Midbrain (tissue), 1 donor: ENCODE data around the gene RNASE3.
"Not testable (repeated sequence)": the region's sequence is repeated elsewhere in the genome, so short reads cannot be mapped to it uniquely, and the experiment has no call there.

ENCODE experiments used
- DNase-seq: peaks from one replicate; lab custom pipeline; 2025; lab: John Stamatoyannopoulos, UW

Gene RNASE3

DNA sequence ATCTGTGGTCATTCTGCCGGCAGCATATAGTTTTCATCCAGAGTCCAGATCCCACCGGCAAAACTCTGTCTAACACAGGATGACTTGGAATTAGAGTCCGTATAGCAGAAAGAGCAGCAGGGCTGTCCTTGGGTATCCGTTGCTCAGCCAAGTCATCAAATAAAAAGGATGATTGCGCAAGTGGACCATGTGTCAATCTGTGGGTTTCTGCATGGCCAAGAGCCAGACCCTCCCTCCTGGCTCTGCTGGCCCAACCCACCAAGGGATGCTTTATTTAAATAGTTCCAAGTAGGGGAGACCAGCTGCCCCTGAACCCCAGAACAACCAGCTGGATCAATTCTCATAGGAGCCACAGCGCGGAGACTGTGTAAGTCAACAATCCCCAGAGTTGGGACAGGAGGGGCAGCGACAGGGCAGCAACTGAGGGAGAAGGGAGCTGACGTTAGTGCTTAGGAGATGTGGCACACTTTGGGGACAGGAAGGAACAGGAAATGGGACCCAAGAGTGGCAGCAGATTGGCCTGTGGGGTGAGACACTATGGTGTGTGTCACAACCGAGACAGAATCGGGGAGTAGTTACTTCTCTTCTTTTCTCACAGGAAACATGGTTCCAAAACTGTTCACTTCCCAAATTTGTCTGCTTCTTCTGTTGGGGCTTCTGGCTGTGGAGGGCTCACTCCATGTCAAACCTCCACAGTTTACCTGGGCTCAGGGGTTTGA is 28.0 kb downstream of the RNASE3 start:
- not testable (repeated sequence) for DNase-seq

DNA sequence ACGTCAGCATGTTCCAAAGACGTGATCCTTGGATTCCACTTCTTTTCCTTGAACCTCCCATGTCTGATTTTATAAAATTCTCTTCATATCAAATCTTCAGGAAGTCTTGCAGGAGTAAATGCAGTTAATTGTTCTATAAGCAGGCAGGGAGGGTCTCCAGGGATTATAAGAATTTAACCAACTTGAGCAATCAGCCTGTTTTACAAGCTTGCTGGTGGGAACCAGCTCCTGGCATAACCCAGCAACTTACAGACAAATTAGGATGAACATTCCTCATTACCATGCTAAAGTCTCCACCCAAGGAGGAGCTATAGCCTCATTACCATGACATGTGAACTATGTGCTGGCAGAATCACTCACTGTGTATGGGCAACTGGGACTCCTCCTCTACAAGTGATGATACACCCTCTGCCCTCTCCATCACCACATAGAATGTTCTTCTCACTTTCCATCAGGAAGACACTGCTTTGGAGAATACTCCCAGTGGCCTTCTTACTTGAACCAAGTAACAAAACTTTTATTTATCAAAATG is 32.6 kb downstream of the RNASE3 start:
- DNase-seq, result not testable (repeated sequence)

DNA sequence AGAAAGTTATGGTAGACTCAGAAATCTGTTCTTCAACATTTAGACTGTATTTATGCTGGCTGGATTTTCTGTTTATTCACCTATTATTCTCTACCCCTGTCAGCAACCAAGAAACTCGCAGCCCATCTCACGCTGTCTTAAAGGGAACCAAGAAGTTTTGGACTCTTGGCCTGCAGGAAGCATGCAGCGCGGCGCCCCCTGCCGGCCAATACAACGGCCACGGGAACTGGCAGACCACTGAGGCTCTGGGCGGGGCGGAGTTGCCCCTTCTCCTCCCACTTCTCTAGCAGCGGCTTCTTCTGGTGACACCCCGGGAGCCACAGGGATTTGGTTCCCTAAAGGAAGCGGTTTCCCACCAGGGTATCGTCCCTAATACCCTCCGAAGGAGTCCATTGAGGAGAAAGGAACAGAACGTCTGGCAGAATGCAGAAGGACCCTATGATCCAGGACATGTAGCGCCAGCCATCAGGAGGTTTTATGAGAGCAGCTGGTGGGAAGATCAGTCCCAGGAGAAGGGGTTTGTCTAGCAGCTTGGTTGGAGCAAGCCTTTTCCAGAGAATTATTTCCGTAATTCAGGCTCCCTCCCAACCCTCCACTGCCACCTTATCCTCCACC is 43.1 kb downstream of the RNASE3 start:
- no peak for DNase-seq

DNA sequence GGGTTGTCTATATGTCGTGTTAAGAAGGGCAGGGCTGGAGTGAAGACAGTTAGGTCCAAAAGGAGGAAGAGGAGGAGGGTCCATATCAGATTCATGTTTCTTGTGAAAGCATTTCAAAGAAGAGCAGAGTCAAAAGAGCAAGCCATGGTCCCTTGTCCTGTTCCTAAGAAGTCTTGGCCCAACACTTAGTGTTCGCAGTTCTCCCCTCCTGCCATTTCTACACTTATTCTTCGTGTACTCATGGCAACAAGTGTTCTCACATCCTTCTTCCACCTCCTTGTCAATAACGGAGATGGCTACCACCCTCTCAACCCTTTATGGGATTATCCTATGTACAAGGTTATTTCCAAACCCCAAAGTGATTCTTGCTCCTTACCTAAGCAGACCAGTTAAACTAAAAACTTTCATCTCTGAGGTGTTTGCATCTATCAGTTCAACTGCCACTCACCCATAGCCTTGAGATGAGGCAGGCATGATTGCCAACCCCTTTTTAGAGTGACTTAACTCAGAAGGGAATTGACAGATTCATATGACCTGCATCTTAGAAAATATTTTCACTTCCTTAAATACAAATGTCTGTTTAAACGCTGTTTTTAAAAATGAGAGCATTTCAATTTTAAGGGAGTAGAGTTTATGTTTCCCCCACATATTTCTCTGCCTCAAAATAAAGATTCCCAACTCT is 44.3 kb downstream of the RNASE3 start:
- DNase-seq, result no peak
